H1 (cell line): ENCODE results near the gene MIER2. TPM values are rescaled to one million over a fixed set of nuclear protein-coding genes. Genes with fewer than 3 reads are reported as not detected.

Experiments used
- CTCF ChIA-PET: fragments of 300-600 bp; sonication (Branson Sonifier 250); formaldehyde crosslinking; loops from one replicate; lab custom pipeline; 2021; ENCODE audit not compliant: partially characterized antibody; lab: Charles Lee
- POLR2A ChIA-PET: fragments of 300-600 bp; sonication (Branson Sonifier 250); formaldehyde crosslinking; loops from one replicate; lab custom pipeline; 2021; ENCODE audit warnings: inconsistent platforms; ENCODE audit not compliant: partially characterized antibody; lab: Charles Lee
- DNase-seq, 2 experiments: peaks; one replicate each; pipeline versions ENCODE4 v3.0.0 to v3.0.0-alpha.2; 2010 to 2022; ENCODE audit warnings: low spot score in 2 of 2, low read depth in 1 of 2, mixed read lengths in 1 of 2
- FAIRE-seq: peaks from 2 replicates; lab custom pipeline; 2011; peaks lifted over from hg19 to GRCh38; lab: Jason Lieb, UNC
- H2AFZ ChIP-seq: 2 replicates; pipeline ENCODE4 v1.8.1; 2012; ENCODE audit warnings: low read length, inconsistent platforms
- H2AK5ac ChIP-seq: 2 replicates; pipeline ENCODE4 v1.6.1; 2013; ENCODE audit warnings: low read depth, low read length
- H2BK120ac ChIP-seq: replicated peaks from 2 replicates; pipeline ENCODE3; 2013; ENCODE audit warnings: low read depth, low read length, inconsistent platforms
- H2BK12ac ChIP-seq: 2 replicates; pipeline ENCODE4 v1.6.1; 2013; ENCODE audit warnings: low read depth, low read length
- H2BK15ac ChIP-seq: 2 replicates; pipeline ENCODE4 v1.6.1; 2013; ENCODE audit warnings: low read length
- H2BK20ac ChIP-seq: 2 replicates; pipeline ENCODE4 v1.6.1; 2013; ENCODE audit warnings: low read length
- H2BK5ac ChIP-seq: 2 replicates; pipeline ENCODE4 v1.6.1; 2013; ENCODE audit warnings: low read depth, low read length
- H3K14ac ChIP-seq: 2 replicates; pipeline ENCODE4 v1.6.1; 2013; ENCODE audit warnings: inconsistent platforms; ENCODE audit not compliant: insufficient read length
- H3K18ac ChIP-seq: 2 replicates; pipeline ENCODE4 v1.6.1; 2013; ENCODE audit warnings: low read length; ENCODE audit errors: extremely low read depth
- H3K23ac ChIP-seq: 2 replicates; pipeline ENCODE4 v1.6.1; 2013; ENCODE audit warnings: inconsistent platforms; ENCODE audit not compliant: insufficient read length
- H3K23me2 ChIP-seq: 2 replicates; pipeline ENCODE4 v1.6.1; 2013; ENCODE audit warnings: low read depth, low read length
- H3K27ac ChIP-seq: 2 replicates; pipeline ENCODE4 v1.6.1; 2011; ENCODE audit warnings: low read depth, low read length, inconsistent platforms
- H3K27me3 ChIP-seq, 4 experiments: replicated peaks in 1 of 4; 1 replicate in 1 of 4; 2 replicates in 3 of 4; pipeline versions ENCODE4 v1.6.1 to v1.8.1; 2011 to 2013; ENCODE audit warnings: low read length in 3 of 4, mild to moderate bottlenecking in 3 of 4, inconsistent platforms in 2 of 4, mixed read lengths in 2 of 4, moderate library complexity in 1 of 4; ENCODE audit not compliant: control insufficient read depth in 3 of 4, insufficient read depth in 3 of 4; ENCODE audit errors: extremely low read depth in 1 of 4
- H3K36me3 ChIP-seq, 4 experiments: 2 replicates each; pipeline versions ENCODE4 v1.6.1 to v1.8.1; 2011 to 2013; ENCODE audit warnings: mild to moderate bottlenecking in 4 of 4, low read length in 3 of 4, moderate library complexity in 2 of 4, control low read depth in 1 of 4, inconsistent platforms in 1 of 4; ENCODE audit not compliant: insufficient read depth in 4 of 4, control insufficient read depth in 2 of 4
- H3K4ac ChIP-seq: replicated peaks from 2 replicates; pipeline ENCODE3; 2013; ENCODE audit warnings: low read length, low read depth, mixed read lengths, inconsistent platforms; ENCODE audit not compliant: insufficient read length
- H3K4me1 ChIP-seq, 4 experiments: replicated peaks in 1 of 4; 1 replicate in 1 of 4; 2 replicates in 3 of 4; pipeline versions ENCODE4 v1.6.1 to v1.8.1; 2011 to 2013; ENCODE audit warnings: low read length in 3 of 4, inconsistent platforms in 2 of 4, mixed read lengths in 1 of 4; ENCODE audit not compliant: insufficient read depth in 4 of 4, control insufficient read depth in 3 of 4
- H3K4me2 ChIP-seq, 2 experiments: 2 replicates each; pipeline versions ENCODE4 v1.6.1 to v1.8.1; 2011 to 2013; ENCODE audit warnings: low read depth in 2 of 2, low read length in 2 of 2, control low read depth in 1 of 2, inconsistent platforms in 1 of 2, mild to moderate bottlenecking in 1 of 2; ENCODE audit not compliant: insufficient read depth in 1 of 2
- H3K4me3 ChIP-seq, 4 experiments: fragments of 200-600, 300-600 bp in 1 of 4; sonication (generic), shearing (Covaris generic), sonication (Bioruptor Twin) in 1 of 4; 2 replicates each; pipeline versions ENCODE4 v1.5.1 to v1.8.1; 2011 to 2016; ENCODE audit warnings: low read length in 4 of 4, low read depth in 3 of 4, control low read depth in 2 of 4, inconsistent platforms in 2 of 4, mild to moderate bottlenecking in 2 of 4, mixed read lengths in 1 of 4, moderate library complexity in 1 of 4; ENCODE audit not compliant: insufficient read depth in 2 of 4; ENCODE audit errors: extremely low read depth in 1 of 4
- H3K56ac ChIP-seq: replicated peaks from 2 replicates; pipeline ENCODE3; 2013; ENCODE audit warnings: low read depth, mild to moderate bottlenecking, mixed read lengths, low read length, inconsistent platforms; ENCODE audit not compliant: insufficient read length
- H3K79me1 ChIP-seq: 2 replicates; pipeline ENCODE4 v1.6.1; 2013; ENCODE audit warnings: low read depth, low read length, control low read depth
- H3K79me2 ChIP-seq, 2 experiments: 2 replicates each; pipeline versions ENCODE4 v1.6.1 to v1.8.1; 2012 to 2013; ENCODE audit warnings: low read length in 2 of 2, mild to moderate bottlenecking in 2 of 2, inconsistent platforms in 1 of 2; ENCODE audit not compliant: insufficient read depth in 2 of 2, control insufficient read depth in 1 of 2
- H3K9ac ChIP-seq, 4 experiments: replicated peaks in 1 of 4; 1 replicate in 1 of 4; 2 replicates in 3 of 4; pipeline versions ENCODE4 v1.6.1 to v1.8.1; 2011 to 2013; ENCODE audit warnings: low read depth in 3 of 4, low read length in 3 of 4, control low read depth in 2 of 4, mild to moderate bottlenecking in 2 of 4, moderate library complexity in 2 of 4, inconsistent platforms in 1 of 4; ENCODE audit errors: extremely low read depth in 1 of 4
- H3K9me3 ChIP-seq, 2 experiments: 2 replicates each; pipeline versions ENCODE4 v1.6.1 to v1.8.1; 2012 to 2013; ENCODE audit warnings: mild to moderate bottlenecking in 2 of 2, moderate library complexity in 2 of 2, control low read depth in 1 of 2, inconsistent platforms in 1 of 2, low read depth in 1 of 2, low read length in 1 of 2, mixed read lengths in 1 of 2; ENCODE audit not compliant: insufficient read depth in 2 of 2
- H4K20me1 ChIP-seq, 2 experiments: replicated peaks in 1 of 2; 2 replicates each; pipeline versions ENCODE3 to v1.8.1; 2011 to 2013; ENCODE audit warnings: inconsistent platforms in 2 of 2, low read length in 2 of 2, mild to moderate bottlenecking in 1 of 2; ENCODE audit not compliant: insufficient read depth in 2 of 2, control insufficient read depth in 1 of 2
- H4K5ac ChIP-seq: 2 replicates; pipeline ENCODE4 v1.6.1; 2013; ENCODE audit warnings: low read length, low read depth, mixed read lengths, inconsistent platforms; ENCODE audit not compliant: insufficient read length
- H4K8ac ChIP-seq: 2 replicates; pipeline ENCODE4 v1.8.0; 2013; ENCODE audit warnings: mild to moderate bottlenecking, moderate library complexity, low read length, inconsistent platforms; ENCODE audit not compliant: insufficient read depth; ENCODE audit errors: extremely low read depth
- H4K91ac ChIP-seq: replicated peaks from 2 replicates; pipeline ENCODE3; 2013; ENCODE audit warnings: low read length, mixed read lengths, inconsistent platforms; ENCODE audit not compliant: insufficient read length
- RBBP5 ChIP-seq: IDR thresholded peaks from 2 replicates; pipeline ENCODE4 v1.7.1; 2012; ENCODE audit warnings: low read depth, mild to moderate bottlenecking, inconsistent platforms, low read length, moderate library complexity, borderline replicate concordance
- TAF7 ChIP-seq: optimal IDR thresholded peaks from 2 replicates; pipeline ENCODE3; 2011; ENCODE audit warnings: low read depth, mild to moderate bottlenecking, inconsistent platforms, low read length, moderate library complexity, borderline replicate concordance
- WGBS, 2 experiments: shearing (Covaris generic) in 1 of 2; methylation state at CpG; one replicate each; pipeline versions ENCODE4 v1.1.6 to v1.1.7; 2013 to 2015; ENCODE audit warnings: low lambda C conversion rate in 2 of 2, mixed read lengths in 2 of 2, inconsistent platforms in 1 of 2, low coverage in 1 of 2, missing lambda C conversion rate in 1 of 2; ENCODE audit not compliant: insufficient replicate concordance in 2 of 2, insufficient coverage in 1 of 2, insufficient read length in 1 of 2; ENCODE audit errors: extremely low coverage in 1 of 2, missing lambda C conversion rate in 1 of 2; 5-methylcytosine and 5-hydroxymethylcytosine counted together
- polyA plus RNA-seq, 7 experiments: library from polyadenylated mRNA; depleted of rRNA in 3 of 7; stranded (reverse) in 5 of 7; unstranded in 2 of 7; fragments of >200 nt in 5 of 7; fragments of 200-250 nt in 2 of 7; gene quantifications; 1 replicate in 5 of 7; 2 replicates in 1 of 7; 4 replicates in 1 of 7; pipeline versions ENCODE4 v1.2.1 to v1.2.3, GENCODE V29; 2011 to 2013; ENCODE audit warnings: missing spikeins in 2 of 7, mixed read lengths in 2 of 7
- total RNA-seq: library from RNA; stranded (reverse); fragmentation: NEBNext Ultra II Directional; extraction: Animal tissue kit (Norgen Biotek cat#: 25700); gene quantifications from 2 replicates; pipeline ENCODE4 v1.2.1, GENCODE V29; 2021

Gene MIER2
- total and polyA plus RNA-seq, 2 of the 8 experiments (the other 6 are each of a cell fraction or from before 2014, with no cell fraction given): 30.3 to 48.3 TPM

DNA sequence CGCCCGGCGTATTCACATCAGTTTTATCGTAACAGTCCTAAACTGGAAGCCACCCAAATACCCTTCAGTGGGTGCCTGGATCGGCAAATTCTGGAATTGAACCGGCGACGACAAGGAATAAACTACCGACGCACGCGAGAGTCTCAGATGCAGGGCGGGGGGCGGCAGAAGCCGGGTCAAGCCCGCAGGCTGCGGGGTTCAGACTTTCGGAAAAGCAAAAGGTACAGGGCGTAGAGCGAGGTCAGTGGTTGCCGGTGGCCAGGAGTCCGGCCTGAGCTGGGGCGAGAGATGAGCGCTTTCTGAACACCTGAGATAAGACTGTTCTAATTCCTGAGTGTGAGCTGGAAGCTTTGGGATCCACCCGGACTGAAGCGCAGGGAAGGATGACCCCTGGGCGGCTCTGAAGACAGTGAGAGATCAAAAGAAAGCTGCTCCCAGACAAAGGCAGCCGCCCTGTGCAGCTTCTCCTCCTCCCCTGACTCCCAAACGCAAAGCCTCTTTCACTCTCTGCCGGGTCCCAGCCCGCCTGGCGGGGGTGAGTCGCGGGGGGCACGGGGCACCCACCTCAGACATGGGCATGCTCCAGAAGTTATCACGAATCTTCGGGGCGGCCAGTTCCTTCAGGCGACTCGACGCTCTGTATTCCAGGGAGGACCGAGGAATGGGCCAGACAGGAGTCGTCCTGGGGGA is 26.2 kb upstream of the MIER2 start:
- no peaks in the 10 kb centered on the region for H4K20me1 ChIP-seq
- no peaks in the 10 kb centered on the region for H3K36me3 ChIP-seq
- H3K27ac ChIP-seq: no peak overlapping the region
- no peaks in the 10 kb centered on the region for H3K79me1 ChIP-seq
- H3K4ac ChIP-seq: no peak overlapping the region
- no peaks in the 10 kb centered on the region for H3K4me1 ChIP-seq
- no peak overlapping the region for H3K9ac ChIP-seq
- H3K9me3 ChIP-seq: no peaks in the 10 kb centered on the region; a peak in 1 of 4 replicates
- H2AFZ ChIP-seq: no peak overlapping the region
- H3K4me3 ChIP-seq: no peak overlapping the region
- no peak overlapping the region for H2BK5ac ChIP-seq
- DNase-seq: no peak
- ChIA-PET POLR2A (interaction anchor here (0.7 to 1.0 kb wide), 2 partner anchors 9 to 23 kb away, joined by 3 read pairs; no protein-coding TSS in a partner anchor), CTCF (interaction anchor here (0.9 to 4.6 kb wide), 12 partner anchors 8 to 140 kb away, joined by 3 to 25 read pairs (median 4); no protein-coding TSS in a partner anchor)
- H2AK5ac ChIP-seq: no peak overlapping the region
- H3K14ac ChIP-seq: no peak overlapping the region
- no peaks in the 10 kb centered on the region for H3K23me2 ChIP-seq
- TF ChIP-seq TAF7 (no peak), RBBP5 (no peak)
- no peak overlapping the region for H3K56ac ChIP-seq
- H2BK20ac ChIP-seq: no peak overlapping the region
- no peak overlapping the region for H4K5ac ChIP-seq
- H2BK12ac ChIP-seq: no peak overlapping the region
- no peak overlapping the region for H3K23ac ChIP-seq
- H2BK15ac ChIP-seq: no peak overlapping the region
- H3K18ac ChIP-seq: no peak overlapping the region
- H4K8ac ChIP-seq: no peak overlapping the region
- no peak for FAIRE-seq
- no peak overlapping the region for H2BK120ac ChIP-seq
- no peak overlapping the region for H3K4me2 ChIP-seq
- H4K91ac ChIP-seq: no peak overlapping the region
- WGBS, 2 experiments: 92% methylated on average over 37 of the region's 43 CpGs; no CpG with 5 or more reads in 1 of the 2 experiments
- no peaks in the 10 kb centered on the region for H3K27me3 ChIP-seq
- no peaks in the 10 kb centered on the region for H3K79me2 ChIP-seq
